A549 (cell line): Measurements from ENCODE around the gene PCNX2. TPM values are rescaled to one million over a fixed set of nuclear protein-coding genes. Genes with fewer than 3 reads are reported as not detected.

Experiments used
- ATAC-seq, 2 experiments: fragments of 200-7000 bp in 1 of 2; fragments of >200 bp in 1 of 2; cut with Nextera tagmentation in 1 of 2; cut with Tn5 transposase in 1 of 2; 3 replicates each; pipeline versions ENCODE4 v1.8.0 to v1.9.1; 2018 to 2020; ENCODE audit warnings: mild to moderate bottlenecking in 1 of 2, moderate library complexity in 1 of 2
- CTCF ChIA-PET: fragments of 300-600 bp; sonication (Branson Sonifier 250); formaldehyde crosslinking; extraction: SDS; loops from one replicate; lab custom pipeline; 2021; ENCODE audit warnings: antibody characterized with exemption, inconsistent platforms; lab: Yijun Ruan, JAX
- POLR2A ChIA-PET: fragments of 350-600 bp; formaldehyde crosslinking; extraction: SDS; loops from one replicate; lab custom pipeline; 2021; ENCODE audit warnings: antibody characterized with exemption, inconsistent platforms; lab: Yijun Ruan, JAX
- DNase-seq, 2 experiments: peaks; one replicate each; pipeline versions ENCODE4 v3.0.0 to v3.0.0-alpha.2; 2011 to 2016; ENCODE audit warnings: low read depth in 1 of 2, low spot score in 1 of 2
- FAIRE-seq: peaks from 2 replicates; lab custom pipeline; 2011; peaks lifted over from hg19 to GRCh38; lab: Jason Lieb, UNC
- H3K27ac ChIP-seq, 2 experiments: fragments of >200 bp; sonication (Bioruptor Twin); formaldehyde crosslinking; 3 replicates each; pipeline ENCODE4 v1.5.1; 2016 to 2017
- H3K4me1 ChIP-seq: fragments of >200 bp; sonication (Bioruptor Twin); formaldehyde crosslinking; 3 replicates; pipeline ENCODE4 v1.6.1; 2016
- H3K4me2 ChIP-seq: fragments of >200 bp; sonication (Bioruptor Twin); formaldehyde crosslinking; 3 replicates; pipeline ENCODE4 v1.6.1; 2016
- H3K4me3 ChIP-seq: fragments of >200 bp; sonication (Bioruptor Twin); formaldehyde crosslinking; 3 replicates; pipeline ENCODE4 v1.5.1; 2016
- H3K9me3 ChIP-seq: fragments of >200 bp; sonication (Bioruptor Twin); formaldehyde crosslinking; 3 replicates; pipeline ENCODE4 v1.6.1; 2016
- BHLHE40 ChIP-seq: IDR thresholded peaks from 2 replicates; pipeline ENCODE4 v1.6.1; 2012; ENCODE audit warnings: low read depth, low read length, inconsistent platforms
- CHD4 ChIP-seq: fragments of 200-600 bp; sonication (generic); IDR thresholded peaks from 2 replicates; pipeline ENCODE4 v1.6.1; 2016; ENCODE audit warnings: antibody characterized with exemption, mild to moderate bottlenecking, borderline replicate concordance
- EHMT2 ChIP-seq: fragments of 200-600 bp; sonication (generic); IDR thresholded peaks from 2 replicates; pipeline ENCODE4 v1.6.1; 2016; ENCODE audit warnings: antibody characterized with exemption, low read depth, mild to moderate bottlenecking, moderate library complexity
- FOSL2 ChIP-seq, 2 experiments: fragments of 450-650 bp in 1 of 2; fragments of >200 bp in 1 of 2; sonication (Bioruptor Twin) in 1 of 2; formaldehyde crosslinking; IDR thresholded peaks; 2 replicates each; pipeline versions ENCODE4 v1.5.0 to v1.6.1; 2016 to 2020; ENCODE audit warnings: mild to moderate bottlenecking in 1 of 2, moderate library complexity in 1 of 2
- FOXS1 ChIP-seq: fragments of 250-450 bp; sonication (Bioruptor Pico); IDR thresholded peaks from 2 replicates; pipeline ENCODE4 v1.5.0; 2020; ENCODE audit warnings: mild to moderate bottlenecking, moderate library complexity
- HDAC2 ChIP-seq: fragments of 200-600 bp; sonication (generic); IDR thresholded peaks from 2 replicates; pipeline ENCODE4 v1.6.1; 2016
- HEYL ChIP-seq: fragments of 250-450 bp; sonication (Bioruptor Pico); IDR thresholded peaks from 2 replicates; pipeline ENCODE4 v1.8.0; 2021; ENCODE audit warnings: mild to moderate bottlenecking, moderate library complexity
- HOXB13 ChIP-seq: fragments of 250-450 bp; sonication (Bioruptor Pico); IDR thresholded peaks from 2 replicates; pipeline ENCODE4 v1.5.0; 2020; ENCODE audit warnings: low read depth, mild to moderate bottlenecking, moderate library complexity
- KDM1A ChIP-seq: fragments of 200-600 bp; sonication (generic); IDR thresholded peaks from 2 replicates; pipeline ENCODE4 v1.6.1; 2016; ENCODE audit warnings: low read depth, mild to moderate bottlenecking
- MAFK ChIP-seq: fragments of 450-650 bp; IDR thresholded peaks from 2 replicates; pipeline ENCODE4 v1.6.1; 2014; ENCODE audit not compliant: partially characterized antibody
- MAX ChIP-seq: IDR thresholded peaks from 2 replicates; pipeline ENCODE4 v1.6.1; 2012
- NFE2L2 ChIP-seq: fragments of 150-350 bp; conservative IDR thresholded peaks from 2 replicates; pipeline ENCODE4 v1.6.1; 2014; ENCODE audit warnings: low read length
- POLR2AphosphoS2 ChIP-seq: conservative IDR thresholded peaks from 2 replicates; pipeline ENCODE4 v1.6.1; 2012; ENCODE audit warnings: low read length, improper control_type of control experiment, inconsistent platforms
- RAD21 ChIP-seq, 2 experiments: fragments of >200 bp in 1 of 2; sonication (Bioruptor Twin) in 1 of 2; formaldehyde crosslinking in 1 of 2; IDR thresholded peaks in 1 of 2; conservative IDR thresholded peaks in 1 of 2; 2 replicates in 1 of 2; 3 replicates in 1 of 2; pipeline ENCODE4 v1.6.1; 2012 to 2018; ENCODE audit warnings: inconsistent platforms in 1 of 2
- RARB ChIP-seq: fragments of 250-450 bp; sonication (Bioruptor Pico); IDR thresholded peaks from 2 replicates; pipeline ENCODE4 v1.8.0; 2021; ENCODE audit warnings: mild to moderate bottlenecking, moderate library complexity
- RCOR1 ChIP-seq: fragments of 150-350 bp; IDR thresholded peaks from 2 replicates; pipeline ENCODE4 v1.6.1; 2014; ENCODE audit warnings: antibody characterized with exemption, low read length, low read depth
- REST ChIP-seq: fragments of 200-600 bp; sonication (generic); IDR thresholded peaks from 2 replicates; pipeline ENCODE4 v1.6.1; 2016; ENCODE audit warnings: antibody characterized with exemption, mild to moderate bottlenecking, moderate library complexity
- SREBF2 ChIP-seq: fragments of 450-650 bp; IDR thresholded peaks from 2 replicates; pipeline ENCODE4 v1.6.1; 2014; ENCODE audit warnings: mild to moderate bottlenecking, moderate library complexity
- USF2 ChIP-seq: fragments of 450-650 bp; IDR thresholded peaks from 2 replicates; pipeline ENCODE4 v1.6.1; 2014; ENCODE audit warnings: antibody characterized with exemption
- ZC3H11A ChIP-seq: fragments of 450-650 bp; IDR thresholded peaks from 2 replicates; pipeline ENCODE4 v1.6.1; 2014; ENCODE audit warnings: antibody characterized with exemption, mild to moderate bottlenecking
- WGBS: methylation state at CpG from one replicate; pipeline ENCODE4 v1.1.6; 2017; ENCODE audit errors: missing lambda C conversion rate; 5-methylcytosine and 5-hydroxymethylcytosine counted together
- polyA plus RNA-seq, 4 experiments: library from polyadenylated mRNA; depleted of rRNA in 3 of 4; stranded (reverse); fragments of >200 nt; fragmentation: RNase III in 1 of 4; extraction: RNeasy Plus Mini Kit Qiagen cat#74134 plus additional on column Dnase treatment in 1 of 4; gene quantifications; 2 replicates in 3 of 4; 3 replicates in 1 of 4; pipeline ENCODE4 v1.2.3, GENCODE V29; 2011 to 2017
- TF ChIP-seq, protein P1 (sequence below): fragments of 250-450 bp; sonication (Bioruptor Pico); IDR thresholded peaks from 2 replicates; pipeline ENCODE4 v1.5.0; 2020; ENCODE audit warnings: low read depth, mild to moderate bottlenecking, moderate library complexity
- TF ChIP-seq, protein P2 (sequence below): fragments of 250-450 bp; sonication (Bioruptor Pico); IDR thresholded peaks from 2 replicates; pipeline ENCODE4 v1.5.0; 2021; ENCODE audit warnings: mild to moderate bottlenecking, moderate library complexity, borderline replicate concordance
- TF ChIP-seq, protein P3 (sequence below): IDR thresholded peaks from 2 replicates; pipeline ENCODE4 v1.6.1; 2012

The PCNX2 gene
- polyA plus RNA-seq, 2 of the 4 experiments (the other 2 are of a cell fraction), result 8.8 to 27.2 TPM

DNA sequence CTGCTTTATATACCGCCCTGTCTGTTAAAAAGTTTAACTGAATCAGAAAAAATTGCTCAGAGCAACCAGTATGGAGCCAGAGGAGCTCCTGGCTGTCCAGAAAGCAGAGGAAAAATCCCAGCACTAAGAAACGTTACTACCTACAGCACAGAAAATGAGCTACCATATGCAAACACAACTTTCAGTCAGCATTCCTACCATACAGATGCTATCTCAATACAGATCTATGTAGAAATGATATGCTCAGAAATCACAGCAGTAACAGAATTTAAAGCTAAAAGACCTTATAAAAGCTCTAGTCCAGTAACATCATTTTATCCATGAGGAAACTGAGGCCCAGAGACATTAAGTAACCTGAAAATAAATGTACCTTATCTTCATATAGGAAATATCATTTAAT is 38.7 kb downstream of the PCNX2 start (continued):
- TF ChIP-seq KDM1A, result no peak

DNA sequence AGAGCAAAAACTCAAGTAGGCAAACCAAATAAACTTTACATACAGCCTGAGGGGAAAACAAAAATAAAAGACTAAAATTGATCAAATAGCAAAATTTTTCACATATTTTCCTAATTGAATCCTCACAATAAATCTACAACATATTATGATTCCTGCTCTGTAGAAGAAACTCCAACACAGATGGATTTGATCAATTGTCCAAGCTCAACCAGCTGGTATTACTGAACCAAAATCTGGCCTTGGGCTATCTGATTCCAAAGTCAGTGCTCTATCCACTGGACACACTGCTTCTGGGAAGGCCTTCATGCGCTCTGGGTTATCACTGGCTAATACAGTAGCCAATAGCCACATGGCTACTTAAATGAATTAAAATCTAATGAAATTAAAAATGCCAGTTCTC is 39.3 kb downstream of the PCNX2 start:
- TF ChIP-seq RAD21 (conservative IDR thresholded peaks at IDR 0.05 in 1 of 2, IDR thresholded peaks at IDR 0.05 in 1 of 2) (no peak), EHMT2 (peak; percentile 62; the same call in 1 of the 2 replicates)
- no peak for ATAC-seq
- no peak for DNase-seq
- FAIRE-seq, result no peak
- Histone ChIP-seq H3K4me2 (no peak overlapping the region), H3K27ac (no peak overlapping the region), H3K4me1 (peaks cover 30% of the 10 kb centered on the region), H3K4me3 (no peak overlapping the region), H3K9me3 (no peaks in the 10 kb centered on the region)
- 93% methylated on average over 1 of the region's 1 CpG for WGBS
- CTCF ChIA-PET, result interaction anchor here (0.8 kb wide), 1 partner anchor 48 kb away, joined by 3 read pairs; no protein-coding TSS in a partner anchor
- POLR2A ChIA-PET, result no interaction called here

GRCh38 chr1:233255145-233255544 is 40.4 kb downstream of the PCNX2 start:
- H3K27ac ChIP-seq, result no peak overlapping the region
- H3K4me2 ChIP-seq, result 0 out of 3 replicates have a peak overlapping the region, but pooled peaks have one; percentile 9
- 83% methylated on average over 5 of the region's 5 CpGs for WGBS
- no peaks in the 10 kb centered on the region for H3K9me3 ChIP-seq
- TF ChIP-seq BHLHE40, result no peak
- TF ChIP-seq NFE2L2, result no peak
- no peak for TF ChIP-seq USF2
- no peak for TF ChIP-seq FOSL2 (IDR thresholded peaks at IDR 0.05)
- peak; percentile 15; the same call in 1 of the 2 replicates for TF ChIP-seq FOSL2 (CRISPR knock-in tag; IDR thresholded peaks at IDR 0.05)
- H3K4me1 ChIP-seq, result peaks cover 20% of the 10 kb centered on the region
- ChIA-PET POLR2A (no interaction called here), CTCF (no interaction called here)
- no peak for FAIRE-seq
- no peak for DNase-seq
- no peak; a peak in 1 of 6 replicates for ATAC-seq
- H3K4me3 ChIP-seq, result no peak overlapping the region

DNA sequence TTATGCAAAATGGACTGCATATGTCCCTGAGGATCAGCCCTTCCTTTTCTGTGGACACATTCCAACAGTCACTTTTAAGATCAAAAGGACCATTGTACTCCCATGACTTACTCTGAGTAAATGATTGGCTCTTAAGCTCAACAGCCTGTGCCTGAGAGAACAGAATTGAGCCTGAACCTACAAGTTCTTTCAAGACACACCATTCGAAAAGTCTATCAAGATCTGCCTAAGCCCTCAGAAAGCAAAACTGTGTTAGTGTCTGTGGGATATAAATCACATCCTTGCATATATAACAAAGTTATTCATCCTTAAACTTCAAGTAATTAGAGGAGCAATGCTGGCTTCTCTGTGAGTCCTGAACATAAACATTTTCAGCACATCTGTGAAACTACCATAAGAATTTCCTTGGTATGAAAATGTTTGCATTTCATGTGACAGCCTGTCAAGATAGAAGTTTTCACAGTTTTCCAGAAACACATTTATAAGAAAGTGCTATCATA is 41.6 kb downstream of the PCNX2 start:
- no peak for FAIRE-seq
- ChIA-PET CTCF (interaction anchor here (0.6 to 0.8 kb wide), 2 partner anchors 10 to 12 kb away, joined by 3 read pairs; no protein-coding TSS in a partner anchor), POLR2A (no interaction called here)
- Histone ChIP-seq H3K9me3 (no peaks in the 10 kb centered on the region), H3K27ac (no peak overlapping the region), H3K4me3 (no peak overlapping the region), H3K4me1 (peaks cover 20% of the 10 kb centered on the region), H3K4me2 (no peak overlapping the region)
- WGBS, result 64% methylated on average over 1 of the region's 1 CpG
- ATAC-seq, result peak in 1 of 2 experiments; percentile 27; a peak in 1 of 6 replicates
- DNase-seq, result no peak
- TF ChIP-seq ZC3H11A (no peak), RARB (CRISPR knock-in tag) (no peak), HDAC2 (no peak), MAX (no peak), HEYL (no peak), SREBF2 (no peak), HOXB13 (CRISPR knock-in tag) (no peak), FOSL2 (IDR thresholded peaks at IDR 0.05) (no peak), FOSL2 (CRISPR knock-in tag; IDR thresholded peaks at IDR 0.05) (no peak), POLR2AphosphoS2 (no peak), CHD4 (no peak), MAFK (no peak), RCOR1 (no peak), RAD21 (conservative IDR thresholded peaks at IDR 0.05 in 1 of 2, IDR thresholded peaks at IDR 0.05 in 1 of 2) (no peak), FOXS1 (CRISPR knock-in tag) (no peak), REST (no peak), NFE2L2 (no peak)
- TF ChIP-seq, protein P1, sequence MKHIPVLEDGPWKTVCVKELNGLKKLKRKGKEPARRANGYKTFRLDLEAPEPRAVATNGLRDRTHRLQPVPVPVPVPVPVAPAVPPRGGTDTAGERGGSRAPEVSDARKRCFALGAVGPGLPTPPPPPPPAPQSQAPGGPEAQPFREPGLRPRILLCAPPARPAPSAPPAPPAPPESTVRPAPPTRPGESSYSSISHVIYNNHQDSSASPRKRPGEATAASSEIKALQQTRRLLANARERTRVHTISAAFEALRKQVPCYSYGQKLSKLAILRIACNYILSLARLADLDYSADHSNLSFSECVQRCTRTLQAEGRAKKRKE (CRISPR knock-in tag), result no peak
- TF ChIP-seq, protein P2, sequence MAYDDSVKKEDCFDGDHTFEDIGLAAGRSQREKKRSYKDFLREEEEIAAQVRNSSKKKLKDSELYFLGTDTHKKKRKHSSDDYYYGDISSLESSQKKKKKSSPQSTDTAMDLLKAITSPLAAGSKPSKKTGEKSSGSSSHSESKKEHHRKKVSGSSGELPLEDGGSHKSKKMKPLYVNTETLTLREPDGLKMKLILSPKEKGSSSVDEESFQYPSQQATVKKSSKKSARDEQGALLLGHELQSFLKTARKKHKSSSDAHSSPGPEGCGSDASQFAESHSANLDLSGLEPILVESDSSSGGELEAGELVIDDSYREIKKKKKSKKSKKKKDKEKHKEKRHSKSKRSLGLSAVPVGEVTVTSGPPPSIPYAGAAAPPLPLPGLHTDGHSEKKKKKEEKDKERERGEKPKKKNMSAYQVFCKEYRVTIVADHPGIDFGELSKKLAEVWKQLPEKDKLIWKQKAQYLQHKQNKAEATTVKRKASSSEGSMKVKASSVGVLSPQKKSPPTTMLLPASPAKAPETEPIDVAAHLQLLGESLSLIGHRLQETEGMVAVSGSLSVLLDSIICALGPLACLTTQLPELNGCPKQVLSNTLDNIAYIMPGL, result no peak
- TF ChIP-seq, protein P3, sequence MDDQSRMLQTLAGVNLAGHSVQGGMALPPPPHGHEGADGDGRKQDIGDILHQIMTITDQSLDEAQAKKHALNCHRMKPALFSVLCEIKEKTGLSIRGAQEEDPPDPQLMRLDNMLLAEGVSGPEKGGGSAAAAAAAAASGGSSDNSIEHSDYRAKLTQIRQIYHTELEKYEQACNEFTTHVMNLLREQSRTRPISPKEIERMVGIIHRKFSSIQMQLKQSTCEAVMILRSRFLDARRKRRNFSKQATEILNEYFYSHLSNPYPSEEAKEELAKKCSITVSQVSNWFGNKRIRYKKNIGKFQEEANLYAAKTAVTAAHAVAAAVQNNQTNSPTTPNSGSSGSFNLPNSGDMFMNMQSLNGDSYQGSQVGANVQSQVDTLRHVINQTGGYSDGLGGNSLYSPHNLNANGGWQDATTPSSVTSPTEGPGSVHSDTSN, result no peak
